HuH-7 (cell line): ENCODE results near the gene ANKRD17.
"Not testable (repeated sequence)": the region's sequence is repeated elsewhere in the genome, so short reads cannot be mapped to it uniquely, and the experiment has no call there.

Source experiments
- DNase-seq: peaks from one replicate; pipeline ENCODE4 v3.0.0; 2011; ENCODE audit warnings: low spot score

ANKRD17 gene, protein sequence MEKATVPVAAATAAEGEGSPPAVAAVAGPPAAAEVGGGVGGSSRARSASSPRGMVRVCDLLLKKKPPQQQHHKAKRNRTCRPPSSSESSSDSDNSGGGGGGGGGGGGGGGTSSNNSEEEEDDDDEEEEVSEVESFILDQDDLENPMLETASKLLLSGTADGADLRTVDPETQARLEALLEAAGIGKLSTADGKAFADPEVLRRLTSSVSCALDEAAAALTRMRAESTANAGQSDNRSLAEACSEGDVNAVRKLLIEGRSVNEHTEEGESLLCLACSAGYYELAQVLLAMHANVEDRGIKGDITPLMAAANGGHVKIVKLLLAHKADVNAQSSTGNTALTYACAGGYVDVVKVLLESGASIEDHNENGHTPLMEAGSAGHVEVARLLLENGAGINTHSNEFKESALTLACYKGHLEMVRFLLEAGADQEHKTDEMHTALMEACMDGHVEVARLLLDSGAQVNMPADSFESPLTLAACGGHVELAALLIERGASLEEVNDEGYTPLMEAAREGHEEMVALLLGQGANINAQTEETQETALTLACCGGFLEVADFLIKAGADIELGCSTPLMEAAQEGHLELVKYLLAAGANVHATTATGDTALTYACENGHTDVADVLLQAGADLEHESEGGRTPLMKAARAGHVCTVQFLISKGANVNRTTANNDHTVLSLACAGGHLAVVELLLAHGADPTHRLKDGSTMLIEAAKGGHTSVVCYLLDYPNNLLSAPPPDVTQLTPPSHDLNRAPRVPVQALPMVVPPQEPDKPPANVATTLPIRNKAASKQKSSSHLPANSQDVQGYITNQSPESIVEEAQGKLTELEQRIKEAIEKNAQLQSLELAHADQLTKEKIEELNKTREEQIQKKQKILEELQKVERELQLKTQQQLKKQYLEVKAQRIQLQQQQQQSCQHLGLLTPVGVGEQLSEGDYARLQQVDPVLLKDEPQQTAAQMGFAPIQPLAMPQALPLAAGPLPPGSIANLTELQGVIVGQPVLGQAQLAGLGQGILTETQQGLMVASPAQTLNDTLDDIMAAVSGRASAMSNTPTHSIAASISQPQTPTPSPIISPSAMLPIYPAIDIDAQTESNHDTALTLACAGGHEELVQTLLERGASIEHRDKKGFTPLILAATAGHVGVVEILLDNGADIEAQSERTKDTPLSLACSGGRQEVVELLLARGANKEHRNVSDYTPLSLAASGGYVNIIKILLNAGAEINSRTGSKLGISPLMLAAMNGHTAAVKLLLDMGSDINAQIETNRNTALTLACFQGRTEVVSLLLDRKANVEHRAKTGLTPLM (N-terminal part only)

DNA sequence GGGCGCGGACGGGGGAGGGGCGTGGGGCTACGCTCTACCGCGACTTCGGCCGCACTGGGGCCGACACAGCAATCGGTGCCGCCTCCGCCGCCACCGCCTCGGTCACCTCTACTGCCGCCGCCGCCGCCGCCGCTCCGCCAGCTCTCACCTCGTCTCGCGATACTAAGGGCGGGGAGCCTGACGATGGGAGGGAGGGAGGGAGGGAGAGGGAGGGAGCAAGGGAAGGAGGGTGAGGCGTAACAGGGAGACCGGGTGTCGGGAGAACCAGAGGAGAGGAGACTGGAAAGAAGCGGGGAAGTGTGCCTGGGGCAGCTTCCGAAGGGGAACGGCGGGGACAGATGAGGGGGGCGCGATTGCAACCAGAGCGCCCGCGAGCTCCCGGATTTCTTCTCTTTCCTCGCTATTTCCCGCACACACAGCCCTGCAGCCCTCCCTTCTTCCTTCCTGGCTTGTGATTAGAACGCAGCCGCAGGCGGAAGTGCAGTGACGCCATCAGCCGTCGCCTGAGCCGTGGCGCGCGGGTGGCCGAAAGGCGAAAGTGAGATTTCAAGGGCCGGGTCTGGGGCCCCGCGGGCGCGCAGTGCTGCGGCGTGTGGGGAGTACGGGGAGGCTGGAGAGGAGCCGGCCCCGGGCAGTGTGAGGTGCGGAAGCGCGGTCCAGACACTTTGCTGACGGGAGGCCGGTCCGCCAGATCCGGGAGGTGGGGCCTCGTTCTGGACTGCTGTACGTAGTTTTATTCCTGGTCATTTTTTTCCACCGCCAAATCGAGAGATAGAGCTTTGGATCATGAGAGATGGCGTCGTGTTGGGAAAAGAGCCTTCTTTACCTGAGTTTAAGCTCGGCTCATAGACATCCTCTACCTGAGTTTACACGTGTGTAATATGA, at the start of gene ANKRD17:
ANKRD17 (minus strand) TSS at position 113 of the 885 bp plus-strand sequence. CDS start 130 bp downstream, outside the sequence.
- peak; percentile 74 for DNase-seq

DNA sequence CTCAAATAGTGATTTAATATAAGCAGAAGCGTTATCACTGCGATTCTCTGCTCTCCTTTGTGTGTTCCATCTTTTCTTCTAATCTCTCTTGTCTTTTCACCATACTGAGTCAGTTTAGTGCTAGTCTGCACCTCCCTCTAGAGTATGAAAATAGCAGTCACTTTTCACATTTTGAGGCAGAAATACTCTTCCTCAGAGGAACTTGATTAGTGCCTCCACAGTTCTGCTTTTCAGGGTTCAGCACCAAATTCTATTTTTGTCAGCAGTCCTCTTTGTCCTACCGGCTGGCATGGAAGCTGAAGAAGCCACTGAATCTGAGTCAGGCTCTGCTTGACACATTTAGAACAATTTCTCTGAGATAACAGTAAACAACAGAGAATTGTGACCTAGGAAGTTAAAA, 49.7 kb upstream of the ANKRD17 start:
- peak; percentile 13 for DNase-seq

- no peak for DNase-seq
Measured at GRCh38 chr4:73303711-73304110, 45.1 kb upstream of the ANKRD17 start.

DNA sequence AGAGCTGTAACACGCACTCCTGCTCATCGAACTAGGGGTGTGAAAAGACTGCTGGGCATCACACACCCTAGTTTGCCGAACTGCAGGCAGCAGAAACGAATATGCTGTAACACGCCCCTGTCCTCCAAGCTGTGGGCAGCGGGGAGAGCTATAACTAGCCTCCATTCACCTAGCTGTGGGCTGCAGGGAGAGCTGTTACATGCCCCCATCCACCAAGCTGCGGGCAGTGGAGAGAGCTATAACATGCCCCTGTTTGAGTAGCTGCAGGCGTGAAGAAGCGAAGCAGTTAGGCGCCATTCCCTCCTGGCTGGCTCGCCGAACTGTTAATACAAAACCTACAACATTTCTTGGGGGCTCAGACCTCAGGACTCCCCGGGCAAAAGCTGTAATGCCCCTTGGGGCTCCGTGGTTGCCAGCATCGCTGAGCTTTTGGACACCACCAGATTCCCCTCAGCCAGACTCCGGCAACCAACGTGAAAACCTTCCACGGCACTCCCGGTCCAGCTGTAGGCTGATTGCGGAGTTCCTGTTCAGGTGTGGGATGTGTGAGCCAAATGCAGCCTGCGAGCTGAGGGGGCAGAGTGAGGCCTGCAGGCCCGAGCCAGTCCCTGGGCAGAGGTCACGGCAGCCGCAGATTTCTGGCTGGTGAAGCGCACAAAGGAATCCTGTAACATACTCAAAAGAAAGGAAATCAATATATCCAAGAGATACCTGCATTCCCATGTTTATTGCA, 41.1 kb upstream of the ANKRD17 start:
- DNase-seq = no peak

- not testable (repeated sequence) for DNase-seq
Measured at GRCh38 chr4:73292661-73293060, 34.1 kb upstream of the ANKRD17 start.

- DNase-seq = no peak
Measured at GRCh38 chr4:73281982-73282381, 23.4 kb upstream of the ANKRD17 start.

DNA sequence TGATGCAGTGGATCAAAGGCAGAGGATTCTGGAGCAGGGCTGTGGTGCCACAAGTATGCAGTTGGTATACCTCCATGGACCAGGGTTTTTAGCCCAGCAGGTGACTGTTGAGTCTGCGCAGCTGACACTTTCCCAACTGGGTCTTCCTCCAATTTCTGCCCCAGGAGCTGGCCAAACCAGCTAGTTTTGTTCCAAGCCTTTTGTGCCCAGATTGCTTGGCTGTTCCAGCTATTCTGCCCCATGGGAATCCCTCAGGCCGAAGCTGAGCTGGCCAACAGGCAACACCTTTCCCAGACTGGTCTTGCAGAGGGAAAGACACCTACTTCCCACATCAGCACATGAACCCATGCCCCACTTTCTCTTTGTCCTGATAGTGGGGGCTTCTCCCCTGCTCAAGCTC, 22.8 kb upstream of the ANKRD17 start:
- DNase-seq = no peak

GRCh38 chr4:73277201-73277600, 18.6 kb upstream of the ANKRD17 start:
- DNase-seq = no peak

GRCh38 chr4:73275318-73275654, 16.7 kb upstream of the ANKRD17 start:
- no peak for DNase-seq

DNA sequence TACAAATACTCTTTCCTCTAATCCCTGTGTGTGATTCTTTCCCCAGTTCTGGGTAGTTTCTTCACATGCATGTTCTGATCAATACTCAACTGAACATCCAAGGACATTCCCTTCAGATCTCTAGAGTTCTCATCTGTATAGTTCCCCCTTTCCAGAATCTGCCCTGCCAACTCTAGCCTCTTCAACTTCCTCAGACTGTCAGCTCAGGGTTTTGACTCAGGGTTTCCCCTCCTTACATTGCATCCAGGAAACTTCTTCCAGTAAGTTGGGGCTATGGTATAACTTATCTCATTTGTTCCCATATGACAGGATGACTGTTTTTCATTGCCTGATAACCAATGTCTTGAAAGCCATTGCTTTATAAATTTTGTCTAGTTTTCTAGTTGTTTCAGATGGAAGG, 14.2 kb upstream of the ANKRD17 start:
- DNase-seq = no peak

- no peak for DNase-seq
Measured at GRCh38 chr4:73267050-73267449, 8.5 kb upstream of the ANKRD17 start.

GRCh38 chr4:73259571-73260090, 1.0 kb upstream of the ANKRD17 start:
- DNase-seq = no peak

GRCh38 chr4:73258436-73258685, 237 bp downstream of the ANKRD17 start:
- no peak for DNase-seq

GRCh38 chr4:73257651-73258435, 755 bp downstream of the ANKRD17 start:
- peak; percentile 23 for DNase-seq

DNA sequence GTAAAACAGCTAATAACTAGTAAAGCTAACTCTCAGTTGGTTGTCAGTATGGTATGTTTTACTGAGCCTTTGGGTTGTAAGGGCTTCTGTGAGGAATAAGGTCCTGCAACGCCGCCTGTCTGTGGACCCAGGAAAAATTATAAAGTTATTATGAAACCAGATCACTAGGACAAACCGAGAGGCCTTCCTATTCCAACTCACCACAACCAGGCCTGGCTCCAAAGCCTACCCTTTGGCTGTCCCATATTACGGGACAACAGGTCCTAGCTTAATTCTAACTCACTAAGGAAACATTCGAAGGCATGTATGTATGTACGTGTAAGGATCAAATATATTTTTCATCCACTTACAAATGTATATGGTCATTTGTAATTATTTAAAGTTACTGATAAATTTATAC, 1.4 kb downstream of the ANKRD17 start:
- peak; percentile 55 for DNase-seq

DNA sequence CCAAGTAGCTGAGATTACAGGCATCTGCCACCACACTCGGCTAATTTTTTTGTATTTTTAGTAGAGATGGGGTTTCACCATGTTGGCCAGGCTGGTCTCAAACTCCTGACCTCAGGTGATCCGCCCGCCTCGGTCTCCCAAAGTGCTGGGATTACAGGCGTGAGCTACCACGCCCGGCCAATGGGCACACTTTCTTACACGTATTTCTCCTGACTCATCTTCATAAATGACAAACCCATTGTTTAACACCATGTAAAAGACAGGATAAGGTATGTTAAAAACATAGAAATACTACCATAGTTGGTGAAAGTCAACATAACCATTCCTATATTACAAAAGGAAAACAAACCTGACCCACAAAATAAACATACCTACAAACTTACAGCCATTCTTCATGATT, 2.8 kb downstream of the ANKRD17 start:
- not testable (repeated sequence) for DNase-seq

- no peak for DNase-seq
Measured at GRCh38 chr4:73252001-73252400, 6.6 kb downstream of the ANKRD17 start.

DNA sequence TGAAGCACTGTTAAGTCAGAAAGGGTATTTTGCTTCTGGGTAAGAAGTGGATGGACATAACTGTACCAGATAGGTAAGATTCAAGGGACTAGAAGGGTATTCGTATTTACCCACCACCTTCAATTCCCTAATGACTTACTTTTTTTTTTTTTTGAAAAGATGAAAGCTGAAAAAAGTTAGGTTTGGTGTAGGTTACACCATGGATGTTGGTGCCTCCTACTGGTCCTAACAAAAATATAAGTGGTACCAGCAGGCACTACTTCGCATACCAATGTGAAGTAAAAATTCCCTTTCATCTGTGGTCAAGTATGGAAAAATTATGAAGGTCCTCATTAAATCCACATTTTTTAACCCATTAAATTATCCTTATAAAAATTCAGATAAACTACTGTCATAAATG, 7.2 kb downstream of the ANKRD17 start:
- no peak for DNase-seq

DNA sequence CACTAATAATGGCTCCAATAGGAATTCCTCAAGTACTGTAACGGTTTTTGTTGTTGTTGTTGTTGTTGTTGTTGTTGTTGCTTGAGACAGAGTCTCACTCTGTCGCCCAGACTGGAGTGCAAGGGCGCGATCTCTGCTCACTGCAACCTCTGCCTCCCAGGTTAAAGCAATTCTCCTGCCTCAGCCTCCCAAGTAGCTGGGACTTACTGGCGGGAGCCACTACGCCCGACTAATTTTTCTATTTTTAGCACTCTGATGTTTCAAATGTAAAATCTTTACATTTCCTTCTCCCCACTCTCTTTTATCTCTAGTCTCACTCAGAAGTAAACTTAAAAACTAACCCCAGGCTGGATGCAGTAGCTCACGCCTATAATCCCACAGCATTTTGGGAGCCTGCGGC, 8.0 kb downstream of the ANKRD17 start:
- no peak for DNase-seq

DNA sequence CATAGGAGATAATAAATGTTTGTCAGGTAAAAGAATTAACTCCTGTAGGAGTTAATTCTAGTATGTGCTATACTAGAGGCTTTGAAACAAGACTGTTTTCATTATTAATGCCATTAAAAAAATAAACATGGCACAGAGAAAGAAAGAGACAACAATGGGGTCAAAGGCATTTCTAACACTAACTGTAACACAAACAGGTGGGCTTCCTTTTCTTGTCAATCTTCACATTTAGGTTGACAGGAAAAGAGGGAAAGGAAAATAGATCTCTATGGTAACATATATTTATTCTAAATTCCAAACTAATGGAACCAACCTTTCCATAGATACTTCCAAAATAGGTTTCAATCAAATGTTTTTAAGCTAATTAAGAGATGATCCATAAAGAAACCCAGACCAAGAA, 9.8 kb downstream of the ANKRD17 start:
- no peak for DNase-seq
